Renal cortex interstitium (tissue), 15 donors: ENCODE results near the gene TMEM196. TPM values are rescaled to one million over a fixed set of nuclear protein-coding genes. Genes with fewer than 3 reads are reported as not detected.

Experiments used
- DNase-seq, 11 donors: peaks; one replicate each; pipeline ENCODE4 v3.0.0-alpha.2; 2013; ENCODE audit warnings: low read depth in 9 of 11, low spot score in 4 of 11; ENCODE audit errors: extremely low read depth in 1 of 11
- long read RNA-seq, 16 experiments: transcript quantifications; one replicate each; lab custom pipeline, GENCODE V29; 2026
- polyA plus RNA-seq, 3 donors: library from polyadenylated mRNA; unstranded; fragments of 120-200 nt; gene quantifications; one replicate each; pipeline ENCODE4 v1.2.1, GENCODE V29; 2013; ENCODE audit not compliant: insufficient read length in 3 of 3

The TMEM196 gene
- under 1 TPM in 1 of 3 donors, not detected in 2; 0.10 TPM for polyA plus RNA-seq
- long read RNA-seq, donor 1: 0 reads
- long read RNA-seq, donor 2: 0 reads
- long read RNA-seq, donor 3: 0 reads
- long read RNA-seq, donor 4: 0 reads
- long read RNA-seq, donor 5: 0 reads
- long read RNA-seq, donor 6: 0 reads
- long read RNA-seq, donor 7: 0 reads
- long read RNA-seq, donor 8: 0 reads
- long read RNA-seq, donor 9: 0 reads
- long read RNA-seq, donor 10: 0 reads
- long read RNA-seq, donor 11: 0 reads
- long read RNA-seq, donor 12: 0 reads
- long read RNA-seq, donor 13: 0 reads
- long read RNA-seq, donor 14: 0 reads
- long read RNA-seq, donor 15: 0 reads
- long read RNA-seq, donor 16: 0 reads

DNA sequence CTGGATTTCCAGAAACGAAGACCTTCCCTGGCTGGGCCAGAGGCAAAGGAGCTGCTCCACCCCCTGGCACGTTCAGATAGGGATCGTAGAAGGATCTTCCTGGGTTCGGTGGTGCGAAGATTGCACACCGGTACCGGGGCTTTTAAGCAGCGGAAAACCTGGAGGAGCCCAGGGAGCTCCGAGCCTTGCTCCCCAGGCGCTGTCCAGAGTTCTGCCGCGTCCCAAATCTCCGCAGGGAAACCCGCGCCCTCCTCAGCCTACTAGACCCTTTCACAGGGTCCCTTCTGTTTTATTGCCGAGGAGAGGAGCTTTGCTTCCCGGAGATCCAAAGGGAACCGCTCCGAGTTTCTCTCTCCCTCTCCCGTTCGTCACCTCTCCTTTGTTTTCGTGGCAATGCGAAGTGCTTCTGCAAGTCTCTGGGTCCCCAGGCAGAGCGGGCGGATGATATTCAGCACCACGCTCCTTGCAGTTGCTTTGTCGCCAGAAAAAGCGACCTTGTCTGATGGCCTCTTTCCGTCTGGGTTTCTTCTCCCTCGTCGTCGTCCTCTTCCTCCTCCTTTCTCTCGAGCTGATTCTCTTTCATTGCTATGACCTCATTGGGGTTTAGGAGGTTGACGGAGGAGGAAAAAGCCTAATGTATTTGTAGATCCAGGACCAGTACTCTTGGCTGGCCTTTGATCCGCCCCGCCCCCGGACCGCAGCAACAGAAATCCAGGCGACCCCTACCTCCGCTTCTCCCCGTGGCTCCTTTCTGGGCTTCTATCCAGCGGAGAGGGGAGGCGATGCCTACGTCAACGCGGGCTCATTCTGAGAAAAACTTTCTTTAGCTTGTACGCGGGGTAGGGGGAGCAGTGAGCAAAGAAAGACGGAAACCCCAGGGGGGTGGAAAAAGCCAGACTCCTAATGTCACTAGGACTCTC lies at the start of gene TMEM196:
TSS of gene TMEM196 (minus strand) at position 777 of the 920 bp plus-strand sequence. CDS start 921 bp downstream, outside the sequence.
- peak in 9 of 11 donors; percentile 19 to 51 (median 30) for DNase-seq

DNA sequence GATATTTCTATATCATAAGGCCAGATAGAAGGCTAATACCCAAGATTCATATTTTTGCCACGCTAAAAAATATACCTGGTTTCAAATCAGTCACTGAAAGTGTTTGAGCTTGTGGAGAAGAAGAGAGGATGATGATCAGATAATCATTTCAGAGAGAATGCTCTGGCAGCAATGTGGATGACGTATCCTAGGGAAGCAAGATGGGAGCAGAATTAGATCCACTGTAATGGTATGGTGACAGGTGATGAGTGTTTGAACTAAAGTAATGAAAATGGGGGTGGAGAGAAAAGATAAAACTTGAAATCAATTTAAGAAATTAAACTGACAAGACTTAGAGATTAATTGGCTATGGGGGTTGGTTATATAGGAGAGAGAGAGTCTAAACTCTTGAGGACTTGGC lies 42.7 kb upstream of the TMEM196 start:
- DNase-seq: no peak

DNA sequence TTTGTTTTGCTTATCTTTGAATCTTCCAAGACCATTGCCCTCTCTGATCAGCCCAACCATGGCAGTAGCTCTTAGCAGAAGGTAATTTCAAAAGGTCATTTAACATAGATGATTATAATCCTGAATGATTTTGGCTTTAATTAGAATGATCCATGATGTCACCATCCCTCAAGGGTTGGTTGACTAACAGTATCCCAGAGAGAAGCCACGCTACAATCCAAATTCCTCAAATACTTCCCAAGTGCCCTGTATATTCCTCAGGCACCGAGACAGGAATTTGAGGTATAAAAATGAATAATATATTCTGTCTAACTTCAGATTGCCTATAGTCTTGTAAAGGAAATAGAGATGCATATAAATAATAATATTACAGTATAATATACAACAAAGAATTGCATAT lies 42.1 kb upstream of the TMEM196 start:
- DNase-seq: no peak

DNA sequence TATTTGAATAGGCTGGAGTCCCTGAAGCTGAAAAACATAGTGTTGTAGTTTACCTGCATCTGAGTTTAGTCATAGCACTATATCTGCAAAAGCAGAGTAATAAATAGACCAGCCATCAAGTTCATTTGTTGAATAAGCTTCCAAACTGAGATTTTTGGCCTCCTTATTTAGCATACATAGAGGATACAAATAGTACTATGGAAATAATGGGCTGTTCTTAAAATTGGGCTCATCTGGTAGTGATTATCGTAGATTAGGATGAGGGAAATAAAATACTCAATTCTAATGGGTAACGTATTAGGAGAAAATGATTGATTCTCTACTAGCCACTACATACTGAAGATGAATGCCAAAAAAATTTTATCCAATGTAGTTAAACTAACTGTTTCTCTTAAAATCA lies 41.4 kb upstream of the TMEM196 start:
- no peak for DNase-seq

DNA sequence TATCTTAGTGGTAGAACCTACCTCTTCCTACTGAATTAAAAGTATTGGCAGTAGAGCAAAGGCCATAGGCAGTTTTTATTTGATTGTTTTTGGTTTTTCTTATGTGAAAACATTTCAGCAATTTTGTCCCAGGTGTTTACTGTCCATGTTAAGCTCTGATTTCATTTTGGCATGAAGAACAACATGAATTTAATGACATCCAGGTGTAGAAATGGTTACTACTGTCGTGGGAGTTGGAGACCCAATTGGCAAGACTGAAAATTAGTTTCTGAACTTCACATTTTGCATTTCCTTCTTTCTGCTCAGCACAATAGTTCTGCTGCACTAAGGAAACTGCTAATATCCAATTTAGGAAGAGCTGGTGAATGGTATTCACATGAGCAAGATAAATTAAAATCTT lies 38.0 kb upstream of the TMEM196 start:
- no peak for DNase-seq

DNA sequence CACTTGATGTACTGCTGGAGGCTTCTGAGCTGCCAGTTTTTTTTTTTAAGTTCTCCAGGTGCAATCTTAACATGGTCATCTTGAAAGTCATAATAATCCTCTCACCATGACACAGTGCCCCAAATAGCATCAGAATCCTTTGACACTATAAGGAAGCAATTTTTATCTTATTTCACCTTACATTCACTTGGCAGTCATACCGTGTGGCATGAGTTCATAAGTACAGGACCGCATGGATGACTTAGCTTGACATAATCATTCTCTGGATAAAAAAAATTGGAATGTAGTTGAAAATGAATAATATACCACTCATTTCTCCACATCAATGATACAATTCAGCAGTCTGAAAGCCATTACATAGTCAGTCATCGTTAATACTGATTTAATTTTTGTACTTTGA lies 25.6 kb upstream of the TMEM196 start:
- DNase-seq: no peak

DNA sequence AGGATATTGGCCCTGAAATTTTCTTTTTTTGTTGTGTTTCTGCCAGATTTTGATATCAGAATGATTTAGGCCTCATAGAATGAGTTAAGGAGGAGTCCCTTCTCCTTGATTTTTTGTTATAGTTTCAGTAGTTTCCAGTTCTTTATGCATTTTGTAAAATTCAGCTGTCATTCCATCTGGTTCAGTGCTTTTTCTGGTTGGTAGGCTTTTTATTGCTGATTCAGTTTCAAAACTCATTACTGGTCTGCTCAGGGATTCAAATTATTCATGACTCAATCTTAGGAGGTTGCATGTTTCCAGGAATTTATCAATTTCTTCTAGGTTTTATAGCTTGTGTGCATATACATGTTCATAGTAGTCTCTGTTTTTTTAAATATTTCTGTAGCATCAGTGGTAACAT lies 10.1 kb upstream of the TMEM196 start:
- no peak for DNase-seq

DNA sequence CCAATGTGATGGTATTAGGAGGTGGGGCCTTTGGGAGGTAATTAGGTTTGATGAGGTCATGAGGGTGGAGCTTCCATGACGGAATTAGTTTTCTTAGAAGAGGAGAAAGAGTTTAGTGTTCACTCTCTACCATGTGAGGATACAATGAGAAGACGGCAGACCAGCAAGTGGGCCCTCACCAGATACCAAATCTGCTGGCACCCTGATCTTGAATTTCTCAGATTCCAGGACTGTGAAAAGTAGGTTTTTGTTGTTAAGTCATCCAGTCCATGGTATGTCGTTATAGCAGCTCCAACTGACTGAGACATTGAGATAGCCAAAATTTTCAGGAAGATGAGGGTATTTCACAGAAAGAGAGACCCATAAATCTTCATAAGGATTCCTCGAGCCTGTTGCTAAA lies 3.6 kb upstream of the TMEM196 start:
- no peak for DNase-seq

DNA sequence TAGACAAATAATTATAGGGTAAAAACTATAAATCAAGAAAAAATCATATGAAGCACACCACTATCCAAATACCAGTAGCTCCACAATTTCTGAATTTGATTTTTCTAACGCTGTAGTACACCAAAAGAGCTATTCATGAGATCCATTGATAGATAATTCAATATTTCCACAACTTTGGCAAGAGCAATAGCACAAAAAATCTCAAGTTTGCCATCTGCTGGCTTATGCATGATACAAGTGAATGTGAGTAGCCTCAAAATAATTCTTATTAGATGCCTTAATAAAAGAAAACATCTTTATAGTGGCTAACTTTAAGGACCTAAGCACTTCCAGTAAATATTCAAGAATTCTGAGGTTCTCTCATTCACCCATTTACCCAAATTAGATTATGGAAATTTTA lies 2.2 kb upstream of the TMEM196 start:
- no peak for DNase-seq

DNA sequence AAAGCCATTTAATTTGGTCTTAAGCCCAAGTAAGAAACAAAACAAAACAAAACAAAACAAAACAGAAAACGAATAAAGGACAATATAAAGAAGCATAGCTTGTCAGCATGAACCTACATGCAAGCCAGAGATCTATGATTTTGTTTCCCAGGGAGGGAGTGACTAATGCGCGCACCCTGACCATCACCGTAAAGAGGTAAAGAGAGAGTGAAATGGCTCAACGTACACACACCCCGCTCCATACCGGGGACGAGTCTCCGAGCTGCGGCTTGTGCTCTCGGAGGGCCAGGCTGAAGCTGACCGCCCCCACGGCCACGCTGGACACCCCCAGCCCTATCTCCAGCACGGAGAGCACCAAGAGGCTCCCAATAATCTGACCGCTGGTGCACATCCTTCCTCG lies 1.1 kb downstream of the TMEM196 start:
- DNase-seq: no peak

DNA sequence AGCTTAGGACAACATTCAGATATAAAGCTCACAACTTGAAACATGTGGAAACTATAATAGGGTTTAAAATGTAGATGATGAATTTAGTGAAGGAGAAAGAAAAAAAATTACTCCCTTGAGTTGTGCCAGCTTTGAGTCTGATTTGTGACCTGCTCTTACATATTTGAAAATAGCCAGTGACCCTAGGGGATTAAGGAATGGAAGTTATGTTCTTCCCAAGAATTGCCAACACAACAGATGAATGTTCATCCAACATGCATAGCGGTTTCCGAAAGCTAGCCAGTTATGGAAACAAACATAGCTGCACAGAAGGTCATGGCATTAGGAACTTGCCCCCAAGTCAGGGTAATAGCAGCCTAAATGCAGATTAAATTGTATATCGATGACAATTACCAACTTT lies 10.8 kb downstream of the TMEM196 start:
- no peak for DNase-seq

DNA sequence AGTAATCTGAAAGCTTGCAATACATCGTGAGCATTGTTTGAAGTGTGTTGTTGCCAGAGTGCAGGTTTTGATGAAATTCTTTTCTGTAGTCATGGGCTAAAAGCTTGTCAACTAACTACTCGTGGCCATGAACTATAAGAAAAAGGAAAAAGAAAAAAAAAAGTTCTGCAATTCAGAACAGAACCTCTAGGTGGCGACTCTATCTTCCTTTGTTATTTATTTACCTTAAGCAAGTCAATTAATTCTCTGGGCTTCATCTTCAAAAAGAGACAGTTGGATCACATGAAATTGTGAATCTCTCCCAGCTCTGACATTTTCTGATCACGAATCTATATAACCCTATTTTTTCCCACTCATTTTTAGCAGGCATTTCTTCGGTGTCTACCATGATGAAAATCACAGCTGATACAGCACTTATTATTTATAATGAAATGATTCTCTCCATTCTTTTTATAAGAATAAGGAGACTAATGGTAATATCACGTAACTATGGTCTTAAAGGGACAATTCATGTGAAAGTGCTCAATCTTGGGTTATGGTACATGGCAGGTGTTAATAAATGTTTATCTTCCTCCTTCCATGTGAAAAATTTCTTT lies 18.8 kb downstream of the TMEM196 start:
- peak in 2 of 11 donors; percentile 12 to 27 for DNase-seq

DNA sequence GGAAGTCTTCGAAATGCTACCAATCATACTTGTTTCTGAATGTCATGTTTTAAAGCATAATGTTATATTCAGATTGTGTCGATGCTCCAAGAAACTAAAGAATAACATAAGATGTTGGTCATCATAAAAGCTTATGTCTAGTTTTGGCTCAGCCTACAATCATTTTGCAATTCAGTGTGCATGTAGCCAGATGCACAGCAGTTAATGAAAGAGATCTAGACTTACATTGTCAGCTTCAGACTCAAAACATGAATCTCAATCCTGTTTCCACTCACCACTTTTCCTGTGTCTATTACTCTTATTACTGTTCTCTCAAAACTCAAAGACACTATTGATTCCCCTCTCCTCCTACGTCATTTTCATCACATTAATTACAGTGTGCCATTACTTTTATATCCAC lies 21.4 kb downstream of the TMEM196 start:
- no peak for DNase-seq

DNA sequence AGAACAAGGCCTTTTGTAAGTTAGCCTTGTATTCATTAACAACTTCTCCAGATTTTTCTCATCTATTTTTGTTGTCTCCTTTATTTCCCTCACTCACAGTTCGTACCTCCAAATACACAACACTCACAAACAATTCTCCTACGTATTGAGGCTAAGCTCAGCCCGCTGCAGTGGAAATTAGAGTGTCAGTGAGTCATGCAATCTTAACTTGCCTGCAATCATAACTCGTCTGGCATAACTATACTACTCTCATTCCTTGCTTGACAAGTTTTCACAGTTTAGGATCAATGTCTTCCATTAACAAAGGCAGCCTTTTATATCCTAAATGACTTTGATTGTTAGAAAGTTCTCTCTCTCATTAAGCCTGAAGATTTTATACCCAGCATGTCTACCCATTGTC lies 23.8 kb downstream of the TMEM196 start:
- DNase-seq: no peak

DNA sequence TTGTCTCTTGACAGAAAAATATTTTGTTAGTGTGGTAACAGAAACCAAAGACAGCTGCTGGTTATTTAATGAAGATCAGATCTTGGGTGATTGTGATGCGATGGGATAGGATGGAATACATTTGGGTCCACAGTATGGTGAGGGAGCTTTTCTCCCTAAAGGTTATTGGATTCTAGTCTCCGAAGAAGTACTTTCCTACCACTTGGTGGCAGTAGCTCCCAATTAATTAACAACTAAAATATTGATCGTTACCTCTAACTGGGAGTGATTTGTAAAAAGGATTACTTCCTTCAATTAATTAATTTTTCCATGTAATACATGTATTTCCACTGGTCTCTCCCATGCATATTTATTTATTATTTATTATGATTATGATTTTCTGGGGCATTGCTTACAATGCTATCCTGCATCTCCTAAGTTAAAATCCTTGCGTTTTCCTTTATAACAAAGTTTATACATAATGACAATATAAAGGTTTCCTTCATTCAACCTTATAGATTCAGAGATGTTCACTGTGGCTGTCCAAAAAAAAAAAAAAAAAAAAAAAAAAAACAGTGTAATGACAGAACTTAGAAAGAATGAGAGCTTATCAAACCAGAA lies 25.6 kb downstream of the TMEM196 start:
- DNase-seq: peak in 6 of 11 donors; percentile 6 to 22 (median 12)

DNA sequence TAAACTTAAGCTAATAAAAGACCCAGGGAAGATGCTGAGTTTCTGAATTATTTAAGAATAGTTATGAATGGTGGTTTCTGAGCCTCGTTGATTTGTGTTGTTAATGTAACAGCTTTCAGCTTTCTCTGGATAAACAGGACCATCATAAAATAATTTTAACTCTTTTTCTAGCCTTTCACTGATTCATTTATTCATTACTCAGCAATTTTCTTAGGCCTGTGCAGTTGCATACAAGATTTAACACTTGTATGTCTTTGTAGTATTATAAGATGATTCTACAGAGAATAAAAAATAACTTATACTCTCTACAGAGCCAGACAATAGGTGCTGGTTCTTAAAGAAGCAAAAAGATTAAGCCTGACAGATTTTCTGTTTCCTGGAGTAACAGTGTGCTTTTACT lies 29.3 kb downstream of the TMEM196 start:
- DNase-seq: no peak

DNA sequence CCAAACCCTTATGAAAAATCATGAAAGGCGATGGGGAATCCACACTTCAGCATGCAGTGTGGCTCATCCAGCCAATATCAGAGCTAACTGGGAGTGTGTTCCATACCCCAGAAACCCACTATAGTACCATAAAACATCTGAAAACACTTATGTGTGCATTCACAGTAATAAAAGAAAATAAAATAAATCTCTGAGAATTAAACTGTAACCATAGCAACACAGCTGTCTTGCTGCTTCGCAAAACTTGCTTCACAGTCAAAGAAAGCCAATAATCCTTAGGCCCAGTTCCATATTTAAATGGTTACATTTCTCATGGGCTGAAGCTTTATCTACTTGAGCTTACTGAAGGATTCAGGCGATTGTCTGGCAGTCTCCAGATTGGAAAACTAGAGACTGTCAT lies 44.7 kb downstream of the TMEM196 start:
- no peak for DNase-seq

DNA sequence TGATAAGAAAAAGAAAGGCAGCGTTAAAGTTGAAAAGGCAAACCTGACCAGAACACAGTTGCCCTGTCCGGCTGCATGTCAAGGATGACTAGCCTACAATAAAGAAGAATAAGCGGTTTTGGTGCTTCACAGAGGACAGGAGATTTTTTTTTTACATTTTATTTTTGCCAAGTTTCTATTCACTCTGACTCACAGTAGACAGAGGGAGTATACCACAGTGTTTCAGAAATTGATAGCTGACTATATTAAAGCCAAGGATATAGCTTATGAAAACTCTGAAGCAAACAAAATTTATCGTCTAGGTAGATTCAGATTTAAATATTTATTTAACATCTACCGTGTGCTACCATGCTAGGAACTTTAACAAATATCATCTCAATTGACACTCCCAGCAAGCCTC lies 47.6 kb downstream of the TMEM196 start:
- no peak for DNase-seq

DNA sequence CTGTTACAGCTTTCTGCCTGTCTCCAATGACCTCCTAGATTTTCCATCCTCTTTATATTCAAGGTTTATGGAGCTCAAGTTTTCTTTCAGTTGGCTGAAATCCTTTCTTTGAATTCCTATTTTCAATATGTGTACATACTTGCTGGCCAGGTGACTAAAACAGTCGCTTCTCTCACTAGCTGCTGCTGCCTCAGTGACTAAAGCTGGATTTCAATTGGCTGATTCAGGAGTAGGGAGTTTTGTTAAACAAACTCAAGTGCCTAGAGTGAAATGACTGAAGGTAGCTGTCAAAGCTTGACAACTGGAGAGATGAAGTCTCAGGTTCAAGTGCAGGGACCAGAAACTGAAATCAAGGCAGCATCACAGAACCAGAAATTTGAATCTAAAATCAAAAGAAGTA lies 57.9 kb downstream of the TMEM196 start:
- DNase-seq: no peak
